ENCODE measurements around the gene SHC2. TPM values are rescaled to one million over a fixed set of nuclear protein-coding genes. Genes with fewer than 3 reads are reported as not detected.

The SHC2 gene
- total and polyA plus RNA-seq, 2 donors (not counting 3 experiments of a cell fraction or from before 2014, with no cell fraction given): 7.5 to 11.8 TPM

GRCh38 chr19:375395-376110 lies 85.3 kb downstream of the SHC2 start:
- dilution Hi-C loops (cut with MboI; ENCODE audit: extremely low pct_ligation_motif_present, low sequenced_read_pairs) (no loop called here), intact Hi-C loops (cut with micrococcal nuclease) (no loop called here)
- Histone ChIP-seq H3K36me3 (ENCODE audit: control insufficient read depth in 2 of 2, extremely low read depth in 1 of 2, insufficient read depth in 2 of 2, low read length in 2 of 2) (no peaks in the 10 kb centered on the region), H3K9me3 (replicated peaks; ENCODE audit: control insufficient read depth, insufficient read depth, low read length) (no peaks in the 10 kb centered on the region), H3K79me2 (ENCODE audit: control insufficient read depth, insufficient read depth, low read length) (no peaks in the 10 kb centered on the region), H3K27me3 (ENCODE audit: control insufficient read depth in 2 of 2, insufficient read depth in 2 of 2, low read length in 2 of 2) (no peaks in the 10 kb centered on the region), H3K4me2 (ENCODE audit: insufficient read depth, low read length) (no peak overlapping the region), H3K9me1 (replicated peaks; ENCODE audit: control insufficient read depth, extremely low read depth, insufficient read depth, low read length) (no peaks in the 10 kb centered on the region), H2AFZ (ENCODE audit: low read depth, low read length) (no peak overlapping the region), H3K4me1 (ENCODE audit: control insufficient read depth, extremely low read depth, insufficient read depth, low read length) (no peaks in the 10 kb centered on the region), H4K20me1 (replicated peaks; ENCODE audit: control insufficient read depth, extremely low read depth, insufficient read depth, low read length) (no peaks in the 10 kb centered on the region), H3K27ac (ENCODE audit: insufficient read depth, low read depth, low read length) (no peak overlapping the region), H3K9ac (replicated peaks; ENCODE audit: extremely low read depth, insufficient read depth, low read length) (no peak overlapping the region), H3K4me3 (replicated peaks in 1 of 3; ENCODE audit: insufficient read depth in 1 of 3, low read depth in 1 of 3, low read length in 3 of 3) (no peak overlapping the region)
- DNase-seq (ENCODE audit: low read depth, low spot score) (no peak), FAIRE-seq (no peak)
- TF ChIP-seq POLR2AphosphoS5 (IDR thresholded peaks at IDR 0.05; ENCODE audit: insufficient read depth, low read depth, low read length): no peak
- ChIA-PET CTCF (no interaction called here), POLR2A (no interaction called here)
- BruUV-seq (replicated peaks): no TSS peak

- Histone ChIP-seq H3K9me3 (replicated peaks; ENCODE audit: control insufficient read depth, insufficient read depth, low read length) (no peaks in the 10 kb centered on the region), H3K79me2 (ENCODE audit: control insufficient read depth, insufficient read depth, low read length) (no peaks in the 10 kb centered on the region), H3K4me2 (ENCODE audit: insufficient read depth, low read length) (no peak overlapping the region), H3K4me1 (ENCODE audit: control insufficient read depth, extremely low read depth, insufficient read depth, low read length) (no peaks in the 10 kb centered on the region), H3K9me1 (replicated peaks; ENCODE audit: control insufficient read depth, extremely low read depth, insufficient read depth, low read length) (no peaks in the 10 kb centered on the region), H3K36me3 (ENCODE audit: control insufficient read depth in 2 of 2, extremely low read depth in 1 of 2, insufficient read depth in 2 of 2, low read length in 2 of 2) (no peaks in the 10 kb centered on the region), H3K27me3 (ENCODE audit: control insufficient read depth in 2 of 2, insufficient read depth in 2 of 2, low read length in 2 of 2) (no peaks in the 10 kb centered on the region), H3K27ac (ENCODE audit: insufficient read depth, low read depth, low read length) (no peak overlapping the region), H4K20me1 (replicated peaks; ENCODE audit: control insufficient read depth, extremely low read depth, insufficient read depth, low read length) (no peaks in the 10 kb centered on the region), H2AFZ (ENCODE audit: low read depth, low read length) (no peak overlapping the region), H3K4me3 (replicated peaks in 1 of 3; ENCODE audit: insufficient read depth in 1 of 3, low read depth in 1 of 3, low read length in 3 of 3) (no peak overlapping the region), H3K9ac (replicated peaks; ENCODE audit: extremely low read depth, insufficient read depth, low read length) (no peak overlapping the region)
- FAIRE-seq: no peak
- TF ChIP-seq JUN (IDR thresholded peaks at IDR 0.05; ENCODE audit: borderline replicate concordance, insufficient read depth, insufficient read length, low read depth) (no peak), POLR2AphosphoS5 (IDR thresholded peaks at IDR 0.05; ENCODE audit: insufficient read depth, low read depth, low read length) (no peak), MYC (IDR thresholded peaks at IDR 0.05; ENCODE audit: low read depth, low read length) (no peak), GATA2 (IDR thresholded peaks at IDR 0.05; ENCODE audit: insufficient read depth, insufficient read length, low read depth, low read length) (no peak), FOS (IDR thresholded peaks at IDR 0.05; ENCODE audit: borderline replicate concordance, insufficient read depth, low read length) (no peak)
- dilution Hi-C loops (cut with MboI; ENCODE audit: extremely low pct_ligation_motif_present, low sequenced_read_pairs) (no loop called here), intact Hi-C loops (cut with micrococcal nuclease) (no loop called here)
- CTCF ChIA-PET: no interaction called here
- no peak for DNase-seq (ENCODE audit: low read depth, low spot score)
- no TSS peak for BruUV-seq (replicated peaks)
- POLR2A ChIA-PET: no interaction called here
Observed at GRCh38 chr19:374886-375235, 86.0 kb downstream of the SHC2 start.

All from endothelial cell of umbilical vein (primary cell).